GM18505 (cell line): ENCODE measurements around the gene EBI3.
"Not testable (repeated sequence)": the region's sequence is repeated elsewhere in the genome, so short reads cannot be mapped to it uniquely, and the experiment has no call there.

Experiments
- ATAC-seq: cut with Tn5 transposase; IDR thresholded peaks from one replicate; pipeline ENCODE4 v1.9.1; 2021; ENCODE audit not compliant: unreplicated experiment
- POLR2A ChIP-seq: IDR thresholded peaks from 4 replicates; pipeline ENCODE4 v1.6.1; 2011; ENCODE audit warnings: borderline replicate concordance; ENCODE audit not compliant: insufficient read depth, insufficient read length; ENCODE audit errors: extremely low read depth

EBI3 gene

DNA sequence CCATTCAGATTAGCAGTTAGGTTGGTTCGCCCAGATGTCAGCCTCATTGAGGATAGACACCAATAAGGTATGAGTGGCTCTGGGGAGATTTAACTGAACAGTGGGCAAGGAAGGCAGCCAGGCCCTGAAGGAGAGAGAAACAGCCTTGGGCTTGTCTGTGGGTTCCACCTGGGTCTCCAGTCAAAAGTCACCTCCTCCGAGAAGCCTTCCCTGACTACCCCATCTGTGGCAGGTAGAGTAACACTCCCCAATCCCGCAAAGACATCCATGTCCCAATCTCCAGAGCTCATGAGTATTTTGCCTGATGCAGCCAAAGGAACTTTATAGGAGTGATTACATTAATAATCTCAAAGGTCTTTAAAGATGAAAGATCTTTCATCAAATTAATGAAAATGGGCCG, 9.5 kb downstream of the EBI3 start:
- TF ChIP-seq POLR2A: peak; percentile 22
- ATAC-seq: no peak

DNA sequence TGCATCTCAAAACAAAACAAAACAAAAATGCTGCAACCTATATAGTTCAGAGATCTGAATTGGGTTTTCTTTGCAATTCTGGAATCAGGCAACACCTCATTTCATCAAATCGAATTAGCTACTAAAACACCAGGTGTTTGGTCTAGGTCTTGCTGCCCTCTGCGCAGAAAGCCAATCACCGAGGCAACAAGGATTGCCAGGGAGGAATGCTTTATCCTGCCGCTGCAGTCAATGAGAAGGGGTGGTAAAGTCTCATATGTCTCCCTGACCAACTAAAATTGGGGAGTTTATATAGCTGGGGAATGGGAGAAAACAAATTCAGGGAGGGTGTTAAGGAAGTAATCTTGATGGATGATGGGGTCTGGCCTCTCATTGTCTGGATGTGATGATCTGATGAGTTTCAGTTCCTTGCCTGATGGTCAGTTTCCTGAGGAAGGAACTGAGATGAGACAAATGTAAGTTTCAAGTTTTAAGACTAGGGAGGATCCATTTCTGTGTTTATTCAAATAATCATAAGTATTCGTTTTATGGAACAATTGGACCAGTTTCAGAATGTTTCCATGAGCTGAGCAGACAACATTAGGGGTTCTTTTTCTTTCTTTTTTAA, 12.6 kb downstream of the EBI3 start:
- TF ChIP-seq POLR2A: no peak
- ATAC-seq: no peak

- not testable (repeated sequence) for ATAC-seq
Measured at GRCh38 chr19:4245938-4246337, 16.6 kb downstream of the EBI3 start.

DNA sequence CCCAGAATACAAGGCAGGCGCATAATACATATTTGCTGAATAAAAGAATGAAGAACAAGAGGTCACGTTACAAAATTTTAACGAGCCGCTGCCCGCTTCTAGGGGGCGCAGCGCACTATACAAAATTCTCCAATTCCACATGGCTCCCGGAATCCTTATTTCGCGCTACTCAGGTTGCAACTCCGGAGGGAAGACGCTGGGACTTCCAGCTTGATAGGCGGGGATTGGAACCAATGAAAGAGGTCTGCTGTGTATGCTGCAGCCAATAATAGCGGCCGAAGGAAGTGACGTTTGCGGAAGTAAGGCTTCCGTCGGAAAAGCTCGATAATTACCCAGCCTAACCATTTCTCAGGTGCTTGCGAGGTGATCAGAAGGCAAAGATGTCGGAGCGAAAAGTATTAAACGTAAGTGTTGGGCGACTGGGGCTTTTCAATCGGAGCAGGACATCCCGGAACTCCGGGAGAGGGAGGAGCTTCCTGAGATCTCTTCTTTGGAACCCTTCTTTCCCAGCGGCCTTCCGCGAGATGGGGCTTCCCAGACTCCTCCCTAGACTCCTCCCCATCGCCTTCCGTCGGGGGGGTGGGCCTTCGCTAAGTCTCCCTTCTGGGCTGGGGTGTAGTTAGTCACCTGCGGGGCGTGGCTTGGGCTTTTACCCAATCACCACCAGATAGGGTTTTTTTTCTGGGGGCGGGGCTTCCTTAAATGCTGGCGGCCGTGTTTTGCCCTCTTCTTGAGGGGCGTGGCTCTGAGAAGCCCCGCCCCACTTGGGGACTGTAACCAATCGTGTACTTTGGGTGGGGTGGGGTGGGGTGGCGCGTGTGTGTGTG, 17.7 kb downstream of the EBI3 start, which contains the start of gene YJU2:
Gene YJU2 (plus strand): TSS at position 314 of the 827 bp plus-strand sequence. CDS start 67 bp downstream, at position 381.
- peak; percentile 85 for TF ChIP-seq POLR2A
- ATAC-seq: peak; percentile 80

DNA sequence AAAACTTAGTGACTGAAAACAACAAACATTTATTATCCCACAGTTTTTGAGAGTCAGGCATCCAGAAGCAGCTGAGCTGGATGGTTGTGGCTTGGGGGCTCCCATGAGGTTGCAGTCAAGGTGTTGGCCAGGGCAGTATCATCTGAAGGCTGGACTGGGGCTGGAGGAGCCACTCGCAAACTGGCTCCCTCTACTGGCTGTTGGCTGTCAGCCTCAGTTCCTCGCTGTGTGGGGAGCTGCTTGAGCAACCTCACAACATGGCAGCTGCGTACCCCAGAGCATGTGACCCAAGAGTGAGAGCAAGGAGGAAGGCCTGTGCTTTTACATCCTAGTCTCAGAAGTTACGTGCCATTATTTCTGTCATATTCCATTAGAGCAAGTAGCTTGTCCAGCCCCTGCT, 27.2 kb downstream of the EBI3 start:
- TF ChIP-seq POLR2A: no peak
- no peak for ATAC-seq

DNA sequence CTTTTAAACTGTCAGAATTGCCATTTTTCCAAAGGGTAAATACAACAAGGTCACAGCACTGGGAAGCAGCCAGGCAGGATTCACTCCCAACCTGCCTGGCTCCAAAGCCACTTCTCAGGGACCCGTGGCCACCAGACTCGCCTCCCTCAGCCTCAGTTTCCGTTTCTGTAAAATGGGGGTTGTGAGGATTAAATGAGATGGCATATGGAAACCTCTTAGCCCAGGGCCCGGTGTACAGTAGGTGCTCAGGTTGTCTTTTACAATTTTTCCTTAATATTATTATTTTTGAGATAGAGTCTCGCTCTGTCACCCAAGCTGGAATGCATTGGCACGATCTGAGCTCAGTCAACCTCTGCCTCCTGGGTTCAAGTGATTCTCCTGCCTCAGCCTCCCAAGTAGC, 27.7 kb downstream of the EBI3 start:
- no peak for TF ChIP-seq POLR2A
- ATAC-seq: no peak

GRCh38 chr19:4258181-4258580, 28.9 kb downstream of the EBI3 start:
- no peak for ATAC-seq
- no peak for TF ChIP-seq POLR2A

- ATAC-seq: no peak
- no peak for TF ChIP-seq POLR2A
Measured at GRCh38 chr19:4260613-4261191, 31.4 kb downstream of the EBI3 start.

- TF ChIP-seq POLR2A: no peak
- ATAC-seq: no peak
Measured at GRCh38 chr19:4264812-4265211, 35.5 kb downstream of the EBI3 start.

DNA sequence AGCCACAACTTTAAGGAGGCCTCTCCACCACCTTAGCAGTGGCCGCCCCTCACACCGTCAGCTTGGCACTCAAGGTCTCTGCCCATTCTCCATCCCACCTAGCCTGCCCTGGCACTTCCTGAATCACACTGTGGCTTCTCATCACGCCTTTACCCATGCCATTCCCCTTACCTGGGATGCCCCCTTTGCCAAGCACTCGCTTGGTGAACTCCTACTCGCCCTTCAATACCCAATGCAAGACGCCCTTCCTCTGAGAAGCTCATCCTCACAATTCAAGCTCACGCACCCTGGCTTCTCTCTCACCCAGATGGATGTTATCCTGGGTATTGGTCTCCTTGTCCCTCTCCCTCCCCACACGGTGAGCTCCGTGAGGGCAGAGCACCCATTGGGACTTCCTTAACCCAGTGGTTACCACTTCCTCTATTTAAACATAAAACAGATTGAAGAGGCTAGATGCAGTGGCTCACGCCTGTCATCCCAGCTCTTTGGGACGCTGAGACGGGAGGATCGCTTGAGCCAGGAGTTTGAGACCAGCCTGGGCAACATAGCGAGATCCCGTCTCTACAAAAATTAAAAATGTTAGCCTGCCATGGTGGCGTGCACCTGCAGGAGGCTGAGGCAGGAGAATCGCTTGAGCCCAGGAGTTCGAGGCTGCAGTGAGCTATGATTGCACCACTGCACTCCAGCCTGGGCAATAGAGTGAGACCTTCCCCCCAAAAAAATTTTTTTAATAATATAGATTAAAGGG, 37.1 kb downstream of the EBI3 start:
- no peak for TF ChIP-seq POLR2A
- no peak for ATAC-seq

DNA sequence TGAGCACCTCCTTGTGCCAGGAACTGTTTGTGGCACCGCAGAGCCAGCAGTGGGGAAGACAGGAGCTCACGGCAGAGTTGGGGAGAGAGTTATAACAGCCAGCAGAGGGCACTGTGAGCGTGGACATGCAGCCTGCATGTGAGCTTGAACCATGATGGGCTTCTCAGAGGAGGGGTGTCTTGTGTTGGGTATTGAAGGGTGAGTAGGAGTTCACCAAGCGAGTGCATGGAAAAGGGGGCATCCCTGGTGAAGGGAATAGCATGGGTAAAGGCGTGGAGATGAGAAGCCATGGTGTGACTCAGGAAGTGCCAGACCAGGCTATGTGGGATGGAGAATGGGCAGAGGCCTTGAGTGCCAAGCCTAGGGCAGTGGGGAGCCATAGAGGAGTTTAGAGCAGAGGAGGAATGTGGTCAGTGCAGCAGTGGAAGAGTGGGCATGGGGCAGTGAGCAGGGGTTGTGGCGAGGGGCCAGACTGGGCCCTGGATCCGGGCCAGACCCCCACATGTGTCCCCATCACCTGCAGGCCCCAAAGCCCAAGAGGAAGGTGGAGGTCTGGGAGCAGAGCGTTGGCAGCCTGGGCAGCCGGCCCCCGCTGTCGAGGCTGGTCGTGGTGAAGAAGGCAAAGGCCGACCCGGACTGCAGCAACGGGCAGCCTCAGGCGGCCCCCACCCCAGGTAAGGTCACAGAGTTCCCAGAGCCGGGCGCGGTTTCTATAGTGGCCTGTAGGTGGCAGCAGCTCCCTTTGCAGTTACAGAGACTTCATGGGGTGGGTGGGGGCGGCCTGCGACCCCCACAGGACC, 38.0 kb downstream of the EBI3 start:
- no peak for TF ChIP-seq POLR2A
- no peak for ATAC-seq

- no peak for ATAC-seq
- TF ChIP-seq POLR2A: no peak
Measured at GRCh38 chr19:4267901-4268815, 38.8 kb downstream of the EBI3 start.

DNA sequence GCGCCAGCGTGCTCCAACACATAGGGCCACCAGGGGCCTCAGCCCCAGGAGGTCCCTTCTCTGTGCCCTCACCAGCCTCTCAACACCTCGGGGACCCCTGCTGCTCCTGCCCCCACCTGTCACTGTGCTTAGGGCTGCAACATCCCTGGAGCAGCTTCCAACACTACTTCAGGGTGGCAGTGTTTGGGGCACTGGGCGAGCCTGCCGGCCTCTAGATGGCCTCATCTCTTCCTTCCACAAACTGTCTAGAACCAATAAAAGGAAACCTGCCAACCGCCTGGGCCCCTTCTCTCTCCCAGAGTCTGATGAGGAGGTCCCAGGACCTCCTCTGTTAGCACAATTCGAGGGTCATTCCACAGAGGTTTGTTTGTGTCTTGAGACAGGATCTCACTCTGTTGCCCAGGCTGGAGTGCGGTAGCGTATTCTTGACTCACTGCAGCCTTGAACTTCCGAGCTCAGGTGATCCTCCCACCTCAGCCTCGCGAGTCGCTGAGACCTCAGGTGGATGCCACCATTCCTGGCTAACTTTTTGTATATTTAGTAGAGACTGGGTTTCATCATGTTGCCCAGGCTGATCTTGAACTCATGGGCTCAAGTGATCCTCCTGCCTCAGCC, 39.6 kb downstream of the EBI3 start:
- no peak for TF ChIP-seq POLR2A
- no peak for ATAC-seq
